ENCODE data around the gene PGM3.

- TF ChIP-seq CTCF (IDR thresholded peaks at IDR 0.05) (no peak), BCL3 (IDR thresholded peaks at IDR 0.05) (no peak), REST (IDR thresholded peaks at IDR 0.05) (no peak)
These were observed 609 bp downstream of the PGM3 start for GRCh38 chr6:83192456-83192855.
